C4-2B (cell line): ENCODE results near the gene CENPC.

Source experiments
- ZFX ChIP-seq: fragments of 450-650 bp; IDR thresholded peaks from 2 replicates; pipeline ENCODE4 v1.6.1; 2017
- TF ChIP-seq, protein P1 (sequence below): fragments of 450-650 bp; conservative IDR thresholded peaks from 2 replicates; pipeline ENCODE4 v1.5.1; 2017; ENCODE audit warnings: mild to moderate bottlenecking

DNA sequence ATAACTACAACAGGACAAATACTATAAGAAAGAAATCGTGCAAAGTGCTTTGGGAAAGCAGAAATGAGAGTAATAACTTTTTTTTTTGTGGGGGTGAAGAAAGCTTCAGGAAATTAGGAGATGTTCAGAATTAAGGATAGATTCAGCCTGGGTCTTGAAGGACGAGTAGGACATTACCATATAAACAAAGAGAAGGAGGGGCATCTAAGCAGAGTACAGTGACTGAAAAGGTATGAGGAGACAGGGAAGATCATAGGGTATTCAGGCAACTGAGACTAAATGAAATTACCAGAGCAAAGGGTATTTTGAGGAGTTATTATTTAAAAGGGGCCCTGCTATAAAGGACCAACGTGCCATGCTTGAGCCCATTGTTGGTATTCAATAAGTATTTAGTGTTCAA, 10.1 kb upstream of the CENPC start:
- TF ChIP-seq, protein P1, sequence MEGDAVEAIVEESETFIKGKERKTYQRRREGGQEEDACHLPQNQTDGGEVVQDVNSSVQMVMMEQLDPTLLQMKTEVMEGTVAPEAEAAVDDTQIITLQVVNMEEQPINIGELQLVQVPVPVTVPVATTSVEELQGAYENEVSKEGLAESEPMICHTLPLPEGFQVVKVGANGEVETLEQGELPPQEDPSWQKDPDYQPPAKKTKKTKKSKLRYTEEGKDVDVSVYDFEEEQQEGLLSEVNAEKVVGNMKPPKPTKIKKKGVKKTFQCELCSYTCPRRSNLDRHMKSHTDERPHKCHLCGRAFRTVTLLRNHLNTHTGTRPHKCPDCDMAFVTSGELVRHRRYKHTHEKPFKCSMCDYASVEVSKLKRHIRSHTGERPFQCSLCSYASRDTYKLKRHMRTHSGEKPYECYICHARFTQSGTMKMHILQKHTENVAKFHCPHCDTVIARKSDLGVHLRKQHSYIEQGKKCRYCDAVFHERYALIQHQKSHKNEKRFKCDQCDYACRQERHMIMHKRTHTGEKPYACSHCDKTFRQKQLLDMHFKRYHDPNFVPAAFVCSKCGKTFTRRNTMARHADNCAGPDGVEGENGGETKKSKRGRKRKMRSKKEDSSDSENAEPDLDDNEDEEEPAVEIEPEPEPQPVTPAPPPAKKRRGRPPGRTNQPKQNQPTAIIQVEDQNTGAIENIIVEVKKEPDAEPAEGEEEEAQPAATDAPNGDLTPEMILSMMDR = no peak
- TF ChIP-seq ZFX = no peak
